GM20000 (cell line): ENCODE data around the gene ZER1.

Experiments
- DNase-seq: peaks from one replicate; pipeline ENCODE4 v3.0.0; 2012; ENCODE audit warnings: low spot score
- CTCF ChIP-seq: IDR thresholded peaks from 2 replicates; pipeline ENCODE4 v1.5.1; 2012; ENCODE audit warnings: mild to moderate bottlenecking, control low read depth; ENCODE audit errors: extremely low read depth, missing control alignments

Gene ZER1

GRCh38 chr9:128771745-128772519 lies at the start of gene ZER1:
TSS of gene ZER1 (minus strand) at chr9:128771927. CDS start at chr9:128755565, 16,362 bp downstream.
- peak; percentile 99 for DNase-seq
- TF ChIP-seq CTCF = no peak

- no peak for TF ChIP-seq CTCF
- no peak for DNase-seq
Observed at GRCh38 chr9:128820665-128821583, 49.2 kb upstream of the ZER1 start.

DNA sequence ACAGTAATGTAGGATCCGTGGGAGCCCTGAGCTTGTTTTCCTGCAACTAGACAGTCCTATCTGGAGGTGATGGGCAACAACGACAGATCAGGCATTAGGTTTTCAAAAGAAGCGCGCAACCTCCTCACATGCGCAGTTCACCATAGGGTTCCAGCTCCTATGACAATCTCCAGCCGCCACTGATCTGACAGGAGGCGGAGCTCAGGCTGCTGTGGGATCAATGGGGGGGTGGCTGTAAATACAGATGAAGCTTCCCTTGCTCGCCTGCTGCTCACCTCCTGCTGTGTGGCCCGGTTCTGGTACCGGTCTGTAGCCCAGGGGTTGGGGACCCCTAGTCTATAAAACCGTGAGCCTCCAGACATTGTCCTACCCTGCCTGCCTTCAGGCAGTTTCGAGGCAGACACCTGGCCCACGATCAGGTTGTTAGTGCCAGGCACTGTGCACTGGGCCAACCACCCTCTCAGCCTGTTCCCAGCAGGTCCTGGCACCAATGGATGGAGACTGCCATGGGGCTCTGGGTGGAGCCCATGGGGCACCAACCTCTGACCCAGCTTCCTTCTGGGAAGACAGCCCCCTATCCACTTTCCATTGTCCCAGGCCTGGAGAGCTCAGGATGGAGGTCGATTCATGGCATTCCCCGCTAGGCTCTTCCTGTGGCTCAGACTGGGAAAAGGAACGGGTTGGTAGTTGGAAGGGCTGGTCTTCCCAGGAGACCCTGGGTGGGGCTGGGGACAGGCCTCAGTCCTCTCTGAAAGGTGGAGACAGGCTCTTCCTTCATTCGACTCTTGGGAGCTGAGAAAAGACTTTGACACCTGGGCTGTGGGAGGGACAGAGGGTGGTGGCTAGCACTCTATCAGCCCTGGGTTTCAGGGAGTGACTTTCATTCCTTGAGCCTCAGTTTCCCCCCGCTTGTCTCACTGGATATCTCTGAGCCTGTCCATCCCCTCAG lies 48.3 kb upstream of the ZER1 start:
- DNase-seq = no peak
- TF ChIP-seq CTCF = no peak

- no peak for TF ChIP-seq CTCF
Observed at GRCh38 chr9:128818839-128819715, 47.4 kb upstream of the ZER1 start.

DNA sequence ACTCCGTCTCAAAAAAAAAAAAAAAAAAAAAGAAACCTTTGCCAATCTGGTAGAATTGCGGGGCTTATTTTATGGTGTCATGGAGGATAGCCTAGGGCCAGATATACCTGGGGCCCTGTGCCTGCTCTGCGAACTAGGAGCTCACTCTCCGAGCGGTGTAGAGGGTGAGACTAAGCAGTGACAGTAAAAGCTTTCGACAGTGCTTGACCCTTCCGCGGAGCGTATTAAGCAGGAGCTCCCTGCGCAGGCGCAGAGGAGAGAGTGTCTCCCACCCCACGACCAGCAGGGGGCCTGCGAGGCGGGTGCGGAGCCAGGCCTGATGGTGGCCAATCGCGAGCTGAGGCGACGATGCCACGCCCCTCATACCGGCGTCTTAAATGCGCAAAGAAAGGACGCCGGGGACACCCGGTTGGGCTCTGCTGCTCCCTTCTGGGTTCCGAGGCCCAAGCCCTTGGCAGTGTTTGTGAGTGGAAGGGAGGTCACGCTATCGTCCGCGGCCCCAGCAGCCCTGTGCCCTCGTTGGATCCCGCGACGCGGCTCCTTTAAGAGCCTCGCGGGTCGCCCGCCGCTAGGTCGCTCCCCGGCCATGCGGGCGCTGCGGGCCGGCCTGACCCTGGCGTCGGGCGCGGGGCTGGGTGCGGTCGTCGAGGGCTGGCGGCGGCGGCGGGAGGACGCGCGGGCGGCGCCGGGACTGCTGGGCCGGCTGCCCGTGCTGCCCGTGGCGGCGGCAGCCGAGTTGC lies 46.5 kb upstream of the ZER1 start, which contains the start of gene ENDOG:
Gene ENDOG, plus strand, starts transcription at position 402 of the 740 bp plus-strand sequence. Its CDS starts 185 bp downstream, at position 587.
- TF ChIP-seq CTCF = peak; percentile 93
- peak; percentile 99 for DNase-seq

More at GRCh38 chr9:128818839-128819715, 47.4 kb upstream of the ZER1 start:
- DNase-seq = peak; percentile 79
